Transverse colon (tissue), 4 donors: ENCODE results near the gene SDK1. TPM values are rescaled to one million over a fixed set of nuclear protein-coding genes. Genes with fewer than 3 reads are reported as not detected.

Experiments used
- DNase-seq: peaks from one replicate; pipeline ENCODE4 v3.0.0-alpha.2; 2019
- H3K27ac ChIP-seq, 4 donors: fragments of 200-600 bp; sonication (generic); 2 replicates each; pipeline ENCODE4 v1.5.1; 2016 to 2018; ENCODE audit warnings: inconsistent platforms in 4 of 4
- H3K27me3 ChIP-seq: fragments of 200-600 bp; sonication (generic); 2 replicates; pipeline ENCODE4 v1.5.1; 2017; ENCODE audit warnings: inconsistent platforms
- H3K36me3 ChIP-seq, 4 donors: fragments of 200-600 bp; sonication (generic); 2 replicates each; pipeline ENCODE4 v1.5.1; 2017 to 2019; ENCODE audit warnings: inconsistent platforms in 4 of 4
- H3K4me1 ChIP-seq, 4 donors: fragments of 200-600 bp; sonication (generic); 2 replicates each; pipeline ENCODE4 v1.5.1; 2017 to 2020; ENCODE audit warnings: inconsistent platforms in 4 of 4
- H3K4me3 ChIP-seq, 4 donors: fragments of 200-600 bp; sonication (generic); 1 replicate in 1 of 4; 2 replicates in 3 of 4; pipeline versions ENCODE4 v1.5.1 to v1.6.1; 2017 to 2019; ENCODE audit warnings: inconsistent platforms in 4 of 4
- H3K9me3 ChIP-seq, 2 donors: fragments of 200-600 bp; sonication (generic); 2 replicates each; pipeline ENCODE4 v1.5.1; 2017 to 2019; ENCODE audit warnings: inconsistent platforms in 2 of 2
- CTCF ChIP-seq, 5 experiments: fragments of 200-600 bp in 3 of 5; fragments of 450-650 bp in 2 of 5; sonication (generic) in 3 of 5; IDR thresholded peaks; 1 replicate in 2 of 5; 2 replicates in 3 of 5; pipeline ENCODE4 v1.5.1; 2016 to 2017; ENCODE audit warnings: antibody characterized with exemption in 5 of 5, inconsistent platforms in 3 of 5, mild to moderate bottlenecking in 2 of 5, moderate library complexity in 1 of 5
- EP300 ChIP-seq: sonication (generic); formaldehyde crosslinking; IDR thresholded peaks from one replicate; pipeline ENCODE4 v1.6.1; 2017; ENCODE audit warnings: antibody characterized with exemption, low read depth
- POLR2A ChIP-seq: fragments of 450-650 bp; IDR thresholded peaks from one replicate; pipeline ENCODE4 v1.6.1; 2016; ENCODE audit warnings: antibody characterized with exemption, mild to moderate bottlenecking, moderate library complexity
- POLR2AphosphoS5 ChIP-seq, 3 donors: sonication (generic); formaldehyde crosslinking; IDR thresholded peaks; one replicate each; pipeline ENCODE4 v1.6.1; 2016; ENCODE audit warnings: antibody characterized with exemption in 3 of 3
- WGBS, 2 donors: methylation state at CpG; one replicate each; pipeline ENCODE4 v1.1.5; 2018; ENCODE audit warnings: low coverage in 1 of 2; 5-methylcytosine and 5-hydroxymethylcytosine counted together
- in situ Hi-C, 4 donors: fragments of 200-750 bp; cut with MboI; loops; one replicate each; pipeline versions ENCODE4 v1.15.0 to v1.15.1; 2017; ENCODE audit warnings: low sequenced_read_pairs in 3 of 4, low pct_ligation_motif_present in 1 of 4, low pct_unique_long_range_greater_than_20kb in 1 of 4
- intact Hi-C: fragments of 100-400 bp; cut with DNase I; formaldehyde crosslinking; loops from one replicate; pipeline ENCODE4 v1.15.1; 2023; ENCODE audit warnings: low total_unique reads
- total RNA-seq, 4 donors: library from RNA; depleted of rRNA; stranded (reverse); fragments of >200 nt; gene quantifications; one replicate each; pipeline ENCODE4 v1.1.0, GENCODE V29; 2016

SDK1 gene
- total RNA-seq, 4 donors from 2014 or later = 4.0 to 8.6 (median 5.4) TPM

- Histone ChIP-seq H3K27ac (no peak overlapping the region), H3K36me3 (no peaks in the 10 kb centered on the region), H3K27me3 (no peaks in the 10 kb centered on the region), H3K4me3 (no peak overlapping the region), H3K9me3 (peaks cover 6 to 13% of the 10 kb centered on the region in 2 donors), H3K4me1 (no peaks in the 10 kb centered on the region)
- DNase-seq = no peak
- TF ChIP-seq CTCF (IDR thresholded peaks at IDR 0.05) (no peak), EP300 (no peak), POLR2AphosphoS5 (IDR thresholded peaks at IDR 0.05) (no peak), POLR2A (no peak)
- intact Hi-C loops = no loop called here
- WGBS, 2 donors = 88% methylated on average over 2 of the region's 2 CpGs; no CpG with 5 or more reads in 1 of the 2 donors
- in situ Hi-C loops = no loop called here
These were observed 438.9 kb downstream of the SDK1 start for GRCh38 chr7:3739983-3740382.

- no peaks in the 10 kb centered on the region for H3K36me3 ChIP-seq
- no peak overlapping the region for H3K27ac ChIP-seq
- 54 to 63% methylated on average over 1 to 2 of the region's 2 CpGs for WGBS, 2 donors
- H3K27me3 ChIP-seq = no peaks in the 10 kb centered on the region
- in situ Hi-C loops = no loop called here
- no peak for DNase-seq
- intact Hi-C loops = no loop called here
- H3K4me3 ChIP-seq = no peak overlapping the region
- H3K4me1 ChIP-seq = no peaks in the 10 kb centered on the region
- TF ChIP-seq EP300 = no peak
- TF ChIP-seq POLR2A = no peak
- TF ChIP-seq POLR2AphosphoS5 (IDR thresholded peaks at IDR 0.05) = no peak
- no peak for TF ChIP-seq CTCF (IDR thresholded peaks at IDR 0.05)
- no peaks in the 10 kb centered on the region for H3K9me3 ChIP-seq
These were observed 446.4 kb downstream of the SDK1 start for GRCh38 chr7:3747467-3747866.

- Histone ChIP-seq H3K36me3 (no peaks in the 10 kb centered on the region), H3K4me3 (no peak overlapping the region), H3K9me3 (no peaks in the 10 kb centered on the region), H3K27me3 (no peaks in the 10 kb centered on the region), H3K4me1 (no peaks in the 10 kb centered on the region), H3K27ac (no peak overlapping the region)
- TF ChIP-seq POLR2A = no peak
- TF ChIP-seq EP300 = no peak
- TF ChIP-seq CTCF (IDR thresholded peaks at IDR 0.05) = no peak
- TF ChIP-seq POLR2AphosphoS5 (IDR thresholded peaks at IDR 0.05) = no peak
- intact Hi-C loops (no loop called here), in situ Hi-C loops (no loop called here)
- 82 to 88% methylated on average over 2 of the region's 2 CpGs for WGBS, 2 donors
- DNase-seq = no peak
These were observed 447.3 kb downstream of the SDK1 start for GRCh38 chr7:3748389-3748788.

GRCh38 chr7:3753868-3754267, 452.8 kb downstream of the SDK1 start:
- 84 to 93% methylated on average over 1 of the region's 1 CpG for WGBS, 2 donors
- Histone ChIP-seq H3K27me3 (no peaks in the 10 kb centered on the region), H3K9me3 (no peaks in the 10 kb centered on the region), H3K36me3 (no peaks in the 10 kb centered on the region), H3K4me3 (no peak overlapping the region), H3K4me1 (no peaks in the 10 kb centered on the region), H3K27ac (peak overlapping the region in 1 of 4 donors; percentile 41)
- in situ Hi-C loops (no loop called here), intact Hi-C loops (no loop called here)
- no peak for DNase-seq
- TF ChIP-seq POLR2AphosphoS5 (IDR thresholded peaks at IDR 0.05) (no peak), POLR2A (no peak), EP300 (no peak), CTCF (IDR thresholded peaks at IDR 0.05) (no peak)
